Measurements from ENCODE around the gene FGFRL1.

GRCh38 chr4:991451-992296 is 19.8 kb upstream of the FGFRL1 start:
- no peak for TF ChIP-seq EP300 (IDR thresholded peaks at IDR 0.05; ENCODE audit: borderline replicate concordance)
- no peak for TF ChIP-seq TAF1 (IDR thresholded peaks at IDR 0.05; ENCODE audit: low read depth)
- no peak for TF ChIP-seq ZBTB7A (IDR thresholded peaks at IDR 0.05; ENCODE audit: low read depth)
- TF ChIP-seq MAX (IDR thresholded peaks at IDR 0.05): no peak
- TF ChIP-seq FOXM1 (IDR thresholded peaks at IDR 0.05; ENCODE audit: borderline replicate concordance, low read depth): no peak
- TF ChIP-seq TEAD4 (IDR thresholded peaks at IDR 0.05): no peak
- TF ChIP-seq, protein P1, sequence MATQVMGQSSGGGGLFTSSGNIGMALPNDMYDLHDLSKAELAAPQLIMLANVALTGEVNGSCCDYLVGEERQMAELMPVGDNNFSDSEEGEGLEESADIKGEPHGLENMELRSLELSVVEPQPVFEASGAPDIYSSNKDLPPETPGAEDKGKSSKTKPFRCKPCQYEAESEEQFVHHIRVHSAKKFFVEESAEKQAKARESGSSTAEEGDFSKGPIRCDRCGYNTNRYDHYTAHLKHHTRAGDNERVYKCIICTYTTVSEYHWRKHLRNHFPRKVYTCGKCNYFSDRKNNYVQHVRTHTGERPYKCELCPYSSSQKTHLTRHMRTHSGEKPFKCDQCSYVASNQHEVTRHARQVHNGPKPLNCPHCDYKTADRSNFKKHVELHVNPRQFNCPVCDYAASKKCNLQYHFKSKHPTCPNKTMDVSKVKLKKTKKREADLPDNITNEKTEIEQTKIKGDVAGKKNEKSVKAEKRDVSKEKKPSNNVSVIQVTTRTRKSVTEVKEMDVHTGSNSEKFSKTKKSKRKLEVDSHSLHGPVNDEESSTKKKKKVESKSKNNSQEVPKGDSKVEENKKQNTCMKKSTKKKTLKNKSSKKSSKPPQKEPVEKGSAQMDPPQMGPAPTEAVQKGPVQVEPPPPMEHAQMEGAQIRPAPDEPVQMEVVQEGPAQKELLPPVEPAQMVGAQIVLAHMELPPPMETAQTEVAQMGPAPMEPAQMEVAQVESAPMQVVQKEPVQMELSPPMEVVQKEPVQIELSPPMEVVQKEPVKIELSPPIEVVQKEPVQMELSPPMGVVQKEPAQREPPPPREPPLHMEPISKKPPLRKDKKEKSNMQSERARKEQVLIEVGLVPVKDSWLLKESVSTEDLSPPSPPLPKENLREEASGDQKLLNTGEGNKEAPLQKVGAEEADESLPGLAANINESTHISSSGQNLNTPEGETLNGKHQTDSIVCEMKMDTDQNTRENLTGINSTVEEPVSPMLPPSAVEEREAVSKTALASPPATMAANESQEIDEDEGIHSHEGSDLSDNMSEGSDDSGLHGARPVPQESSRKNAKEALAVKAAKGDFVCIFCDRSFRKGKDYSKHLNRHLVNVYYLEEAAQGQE (IDR thresholded peaks at IDR 0.05; ENCODE audit: low read depth): no peak
- TF ChIP-seq, protein P2, sequence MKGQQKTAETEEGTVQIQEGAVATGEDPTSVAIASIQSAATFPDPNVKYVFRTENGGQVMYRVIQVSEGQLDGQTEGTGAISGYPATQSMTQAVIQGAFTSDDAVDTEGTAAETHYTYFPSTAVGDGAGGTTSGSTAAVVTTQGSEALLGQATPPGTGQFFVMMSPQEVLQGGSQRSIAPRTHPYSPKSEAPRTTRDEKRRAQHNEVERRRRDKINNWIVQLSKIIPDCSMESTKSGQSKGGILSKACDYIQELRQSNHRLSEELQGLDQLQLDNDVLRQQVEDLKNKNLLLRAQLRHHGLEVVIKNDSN (IDR thresholded peaks at IDR 0.05): no peak
- TF ChIP-seq YY1 (IDR thresholded peaks at IDR 0.05; ENCODE audit: low read depth): no peak
- TF ChIP-seq EGR1 (IDR thresholded peaks at IDR 0.05): no peak
- TF ChIP-seq CEBPB (IDR thresholded peaks at IDR 0.05): no peak
